B cell (primary cell): ENCODE data around the gene PCDHA7. TPM values are rescaled to one million over a fixed set of nuclear protein-coding genes. Genes with fewer than 3 reads are reported as not detected.
"Not testable (repeated sequence)": the region's sequence is repeated elsewhere in the genome, so short reads cannot be mapped to it uniquely, and the experiment has no call there.

Experiments used
- ATAC-seq: fragments of 200-7000 bp; cut with Tn5 transposase; one replicate; pipeline ENCODE4 v1.10.0; 2021; ENCODE audit warnings: low read depth, mild to moderate bottlenecking, moderate number of reproducible peaks, moderate library complexity
- CTCF ChIA-PET: fragments of 350-600 bp; sonication (Branson Sonifier 250); formaldehyde crosslinking; loops from one replicate; lab custom pipeline; 2021; ENCODE audit warnings: antibody characterized with exemption, inconsistent platforms; lab: Charles Lee
- POLR2A ChIA-PET: fragments of 350-600 bp; sonication (Branson Sonifier 250); formaldehyde crosslinking; loops from one replicate; lab custom pipeline; 2021; ENCODE audit warnings: antibody characterized with exemption; lab: Charles Lee
- DNase-seq: peaks from one replicate; pipeline ENCODE4 v3.0.0; 2013
- H2AFZ ChIP-seq: 2 replicates; pipeline ENCODE4 v1.6.1; 2012; ENCODE audit warnings: mild to moderate bottlenecking, low read depth, low read length; ENCODE audit not compliant: insufficient read depth, poor library complexity, severe bottlenecking
- H3K27ac ChIP-seq, 2 donors: 1 replicate in 1 of 2; 2 replicates in 1 of 2; pipeline ENCODE4 v1.5.1; 2012 to 2013; ENCODE audit warnings: low read length in 2 of 2, mild to moderate bottlenecking in 2 of 2, moderate library complexity in 1 of 2
- H3K27me3 ChIP-seq, 4 experiments: fragments of 200-600 bp in 1 of 4; sonication (generic) in 1 of 4; replicated peaks in 1 of 4; 1 replicate in 2 of 4; 2 replicates in 2 of 4; pipeline versions ENCODE4 v1.6.1 to v1.7.0; 2013 to 2016; ENCODE audit warnings: low read length in 3 of 4, mild to moderate bottlenecking in 2 of 4, mixed read lengths in 1 of 4, moderate library complexity in 1 of 4; ENCODE audit not compliant: insufficient read depth in 4 of 4, control insufficient read depth in 3 of 4; ENCODE audit errors: control extremely low read depth in 1 of 4
- H3K36me3 ChIP-seq, 2 experiments: replicated peaks in 1 of 2; 1 replicate in 1 of 2; 2 replicates in 1 of 2; pipeline versions ENCODE4 v1.6.1 to v1.7.1; 2013; ENCODE audit warnings: low read length in 1 of 2; ENCODE audit not compliant: insufficient read depth in 2 of 2, control insufficient read depth in 1 of 2; ENCODE audit errors: control extremely low read depth in 1 of 2, extremely low read depth in 1 of 2
- H3K4me1 ChIP-seq, 2 donors: fragments of 200-600 bp in 1 of 2; sonication (generic) in 1 of 2; 1 replicate in 1 of 2; 2 replicates in 1 of 2; pipeline versions ENCODE4 v1.5.1 to v1.6.1; 2013 to 2017; ENCODE audit warnings: low read length in 2 of 2; ENCODE audit not compliant: control insufficient read depth in 2 of 2, insufficient read depth in 2 of 2
- H3K4me2 ChIP-seq: replicated peaks from 2 replicates; pipeline ENCODE3; 2012; ENCODE audit warnings: mild to moderate bottlenecking, low read depth, low read length; ENCODE audit not compliant: poor library complexity, severe bottlenecking
- H3K4me3 ChIP-seq, 5 experiments: fragments of 200-600 bp in 1 of 5; sonication (generic) in 1 of 5; 1 replicate in 3 of 5; 2 replicates in 2 of 5; pipeline versions ENCODE4 v1.5.1 to v1.7.0; 2011 to 2016; ENCODE audit warnings: low read length in 4 of 5, mild to moderate bottlenecking in 4 of 5, low read depth in 2 of 5, control low read depth in 1 of 5, moderate library complexity in 1 of 5; ENCODE audit not compliant: insufficient read depth in 1 of 5; ENCODE audit errors: control extremely low read depth in 1 of 5, extremely low read depth in 1 of 5
- H3K79me2 ChIP-seq: fragments of 200-600 bp; sonication (generic); one replicate; pipeline ENCODE4 v1.6.0; 2016; ENCODE audit warnings: low read length; ENCODE audit not compliant: control insufficient read depth, insufficient read depth
- H3K9ac ChIP-seq: fragments of 200-600 bp; sonication (generic); 2 replicates; pipeline ENCODE4 v1.6.1; 2017; ENCODE audit warnings: mild to moderate bottlenecking, low read length, moderate library complexity
- H3K9me3 ChIP-seq, 3 donors: one replicate each; pipeline versions ENCODE4 v1.6.1 to v1.7.1; 2013; ENCODE audit warnings: low read length in 2 of 3; ENCODE audit not compliant: control insufficient read depth in 2 of 3, insufficient read depth in 1 of 3; ENCODE audit errors: control extremely low read depth in 1 of 3
- H4K20me1 ChIP-seq: 2 replicates; pipeline ENCODE4 v1.6.0; 2012; ENCODE audit warnings: mild to moderate bottlenecking, low read length; ENCODE audit not compliant: insufficient read depth, control insufficient read depth, poor library complexity, severe bottlenecking
- H3K27ac Mint-ChIP-seq: one replicate; pipeline ENCODE4 v1.8.0; 2021; ENCODE audit warnings: mixed read lengths
- H3K27me3 Mint-ChIP-seq: one replicate; pipeline ENCODE4 v1.8.0; 2021; ENCODE audit warnings: mixed read lengths
- H3K4me1 Mint-ChIP-seq: one replicate; pipeline ENCODE4 v1.8.0; 2021; ENCODE audit warnings: mixed read lengths
- H3K4me3 Mint-ChIP-seq: one replicate; pipeline ENCODE4 v1.8.0; 2021; ENCODE audit warnings: mixed read lengths
- H3K9me3 Mint-ChIP-seq: one replicate; pipeline ENCODE4 v1.8.0; 2022; ENCODE audit warnings: mixed read lengths; ENCODE audit not compliant: insufficient read depth
- CTCF ChIP-seq: fragments of 200-600 bp; IDR thresholded peaks from one replicate; pipeline ENCODE4 v1.8.0; 2022; ENCODE audit warnings: antibody characterized with exemption, mild to moderate bottlenecking
- WGBS: methylation state at CpG from one replicate; pipeline ENCODE4 v1.1.5; 2013; ENCODE audit warnings: missing lambda C conversion rate; ENCODE audit not compliant: insufficient coverage; 5-methylcytosine and 5-hydroxymethylcytosine counted together
- intact Hi-C: fragments of 100-400 bp; cut with micrococcal nuclease; formaldehyde crosslinking; loops from one replicate; pipeline ENCODE4 v1.10.0; 2022
- polyA plus RNA-seq: library from polyadenylated mRNA; depleted of rRNA; stranded (reverse); fragments of >200 nt; gene quantifications from 2 replicates; pipeline ENCODE4 v1.2.3, GENCODE V29; 2012
- total RNA-seq, 2 donors: library from RNA; stranded (reverse); fragments of 120-200 nt in 1 of 2; gene quantifications; 1 replicate in 1 of 2; 2 replicates in 1 of 2; pipeline versions ENCODE4 v1.2.3 to v1.2.4, GENCODE V29; 2013 to 2022

The PCDHA7 gene
- total and polyA plus RNA-seq, 2 donors (not counting 1 experiment from before 2014, with no cell fraction given), result 0.03 TPM; not detected in 1

DNA sequence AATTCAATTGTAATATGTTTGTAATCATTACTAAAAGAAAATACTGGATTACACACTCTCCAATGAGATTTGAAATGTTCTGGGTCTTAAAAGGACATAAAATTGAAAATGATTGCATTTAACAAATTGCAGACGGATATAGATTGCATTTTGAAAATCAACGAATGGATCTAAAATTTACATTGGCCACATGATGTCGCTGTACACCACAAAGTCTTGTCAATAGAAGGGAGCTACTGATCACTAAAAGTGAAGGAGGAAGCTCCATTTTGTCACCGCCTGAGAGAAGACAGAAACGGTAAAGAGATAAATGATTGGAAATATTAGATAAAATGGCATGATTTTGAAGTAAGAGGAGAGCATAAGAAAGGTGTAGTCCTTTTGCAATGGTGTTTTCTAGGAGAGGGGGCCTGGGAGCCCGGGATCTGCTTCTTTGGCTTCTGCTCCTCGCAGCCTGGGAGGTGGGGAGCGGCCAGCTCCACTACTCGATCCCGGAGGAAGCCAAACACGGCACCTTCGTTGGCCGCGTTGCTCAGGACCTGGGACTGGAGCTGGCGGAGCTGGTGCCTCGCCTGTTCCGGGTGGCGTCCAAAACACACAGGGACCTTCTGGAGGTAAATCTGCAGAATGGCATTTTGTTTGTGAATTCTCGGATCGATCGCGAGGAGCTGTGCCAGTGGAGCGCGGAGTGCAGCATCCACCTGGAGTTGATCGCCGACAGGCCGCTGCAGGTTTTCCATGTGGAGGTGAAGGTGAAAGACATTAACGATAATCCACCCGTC is 48.0 kb upstream of the PCDHA7 start, which contains the start of gene PCDHA1:
Gene PCDHA1, plus strand, starts transcription at position 236 of the 782 bp plus-strand sequence.
- DNase-seq, result no peak
- POLR2A ChIA-PET, result no interaction called here
- H3K9me3 ChIP-seq, result peaks cover 6 to 47% (median 41%) of the 10 kb centered on the region in 3 donors

DNA sequence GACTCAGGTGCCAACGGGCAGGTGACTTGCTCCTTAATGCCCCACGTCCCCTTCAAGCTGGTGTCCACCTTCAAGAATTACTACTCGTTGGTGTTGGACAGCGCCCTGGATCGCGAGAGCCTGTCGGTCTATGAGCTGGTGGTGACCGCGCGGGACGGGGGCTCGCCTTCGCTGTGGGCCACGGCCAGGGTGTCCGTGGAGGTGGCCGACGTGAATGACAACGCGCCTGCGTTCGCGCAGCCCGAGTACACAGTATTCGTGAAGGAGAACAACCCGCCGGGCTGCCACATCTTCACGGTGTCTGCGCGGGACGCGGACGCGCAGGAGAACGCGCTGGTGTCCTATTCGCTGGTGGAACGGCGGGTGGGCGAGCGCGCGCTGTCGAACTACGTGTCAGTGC is 46.6 kb upstream of the PCDHA7 start:
- H3K27ac Mint-ChIP-seq, H3K4me2 ChIP-seq, intact Hi-C loops, CTCF ChIA-PET, H3K9ac ChIP-seq, DNase-seq, H3K4me1 Mint-ChIP-seq, H4K20me1 ChIP-seq, H3K4me3 Mint-ChIP-seq, H3K4me1 ChIP-seq, ATAC-seq, POLR2A ChIA-PET, H2AFZ ChIP-seq, H3K27ac ChIP-seq, H3K4me3 ChIP-seq, H3K36me3 ChIP-seq, H3K79me2 ChIP-seq: not testable (repeated sequence)
- H3K27me3 ChIP-seq, result peaks cover 0 to 20% (median 5%) of the 10 kb centered on the region in 4 experiments
- H3K9me3 ChIP-seq, result peaks cover 3 to 44% (median 33%) of the 10 kb centered on the region in 3 donors
- peaks cover 14% of the 10 kb centered on the region for H3K9me3 Mint-ChIP-seq
- H3K27me3 Mint-ChIP-seq, result peaks cover 29% of the 10 kb centered on the region
- WGBS, result 63% methylated on average over 44 of the region's 44 CpGs

More for the DNA sequence above, 48.0 kb upstream of the PCDHA7 start, which contains the start of gene PCDHA1:
- Mint-ChIP-seq H3K27me3 (peaks cover 19% of the 10 kb centered on the region), H3K27ac (no peak within 1 kb of the TSS), H3K9me3 (peaks cover 14% of the 10 kb centered on the region), H3K4me1 (no peaks in the 10 kb centered on the region), H3K4me3 (no peak within 1 kb of the TSS)
- CTCF ChIA-PET, result no interaction called here
- no peaks in the 10 kb centered on the region for H4K20me1 ChIP-seq
- 38% methylated on average over 26 of the region's 29 CpGs for WGBS
- no peaks in the 10 kb centered on the region for H3K36me3 ChIP-seq
- intact Hi-C loops, result no loop called here
- ATAC-seq, result no peak
- no peaks in the 10 kb centered on the region for H3K4me1 ChIP-seq
- no peak within 1 kb of the TSS for H3K4me3 ChIP-seq
- H3K27ac ChIP-seq, result no peak within 1 kb of the TSS
- no peaks in the 10 kb centered on the region for H3K79me2 ChIP-seq
- H3K9ac ChIP-seq, result no peak within 1 kb of the TSS
- TF ChIP-seq CTCF, result no peak
- H2AFZ ChIP-seq, result no peak within 1 kb of the TSS
- no peak within 1 kb of the TSS for H3K4me2 ChIP-seq
- H3K27me3 ChIP-seq, result peaks cover 0 to 20% (median 5%) of the 10 kb centered on the region in 4 experiments

DNA sequence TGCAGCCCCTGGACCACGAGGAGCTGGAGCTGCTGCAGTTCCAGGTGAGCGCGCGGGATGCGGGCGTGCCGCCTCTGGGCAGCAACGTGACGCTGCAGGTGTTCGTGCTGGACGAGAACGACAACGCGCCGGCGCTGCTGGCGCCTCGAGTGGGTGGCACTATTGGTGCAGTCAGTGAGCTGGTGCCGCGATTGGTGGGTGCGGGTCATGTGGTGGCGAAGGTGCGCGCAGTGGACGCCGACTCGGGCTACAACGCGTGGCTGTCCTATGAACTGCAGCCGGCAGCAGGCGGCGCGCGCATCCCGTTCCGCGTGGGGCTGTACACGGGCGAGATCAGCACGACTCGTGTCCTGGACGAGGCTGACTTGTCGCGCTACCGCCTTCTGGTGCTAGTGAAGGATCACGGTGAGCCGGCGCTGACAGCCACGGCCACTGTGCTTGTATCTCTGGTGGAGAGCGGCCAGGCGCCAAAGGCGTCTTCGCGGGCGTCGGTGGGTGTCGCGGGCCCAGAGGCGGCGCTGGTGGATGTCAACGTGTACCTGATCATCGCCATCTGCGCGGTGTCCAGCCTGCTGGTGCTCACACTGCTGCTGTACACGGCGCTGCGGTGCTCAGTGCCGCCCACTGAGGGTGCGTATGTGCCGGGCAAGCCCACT is 46.1 kb upstream of the PCDHA7 start:
- H3K4me1 ChIP-seq, H3K79me2 ChIP-seq, DNase-seq, H3K27ac Mint-ChIP-seq, POLR2A ChIA-PET, ATAC-seq, H3K4me2 ChIP-seq, H3K36me3 ChIP-seq, H3K4me3 ChIP-seq, CTCF ChIA-PET, H3K4me1 Mint-ChIP-seq, H3K27ac ChIP-seq, H3K4me3 Mint-ChIP-seq, H3K9ac ChIP-seq, H4K20me1 ChIP-seq, H2AFZ ChIP-seq, intact Hi-C loops: not testable (repeated sequence)
- Mint-ChIP-seq H3K9me3 (peaks cover 12% of the 10 kb centered on the region), H3K27me3 (peaks cover 27% of the 10 kb centered on the region)
- peaks cover 3 to 40% (median 32%) of the 10 kb centered on the region in 3 donors for H3K9me3 ChIP-seq
- WGBS, result 55% methylated on average over 70 of the region's 70 CpGs
- H3K27me3 ChIP-seq, result peaks cover 0 to 19% (median 7%) of the 10 kb centered on the region in 4 experiments
